Ovary (tissue), 3 donors: ENCODE measurements around the gene PTPRG.

ENCODE experiments used
- POLR2A ChIP-seq: fragments of 450-650 bp; IDR thresholded peaks from one replicate; pipeline ENCODE4 v1.6.1; 2017; ENCODE audit warnings: antibody characterized with exemption, mild to moderate bottlenecking, moderate library complexity
- TF ChIP-seq, protein P1 (sequence below), 3 donors: fragments of 450-650 bp in 2 of 3; fragments of 200-600 bp in 1 of 3; IDR thresholded peaks; one replicate each; pipeline versions ENCODE4 v1.5.1 to v1.8.0; 2016 to 2022; ENCODE audit warnings: antibody characterized with exemption in 3 of 3, mild to moderate bottlenecking in 1 of 3
- donor health status: DM: no; HTN: no; CAD: no.

DNA sequence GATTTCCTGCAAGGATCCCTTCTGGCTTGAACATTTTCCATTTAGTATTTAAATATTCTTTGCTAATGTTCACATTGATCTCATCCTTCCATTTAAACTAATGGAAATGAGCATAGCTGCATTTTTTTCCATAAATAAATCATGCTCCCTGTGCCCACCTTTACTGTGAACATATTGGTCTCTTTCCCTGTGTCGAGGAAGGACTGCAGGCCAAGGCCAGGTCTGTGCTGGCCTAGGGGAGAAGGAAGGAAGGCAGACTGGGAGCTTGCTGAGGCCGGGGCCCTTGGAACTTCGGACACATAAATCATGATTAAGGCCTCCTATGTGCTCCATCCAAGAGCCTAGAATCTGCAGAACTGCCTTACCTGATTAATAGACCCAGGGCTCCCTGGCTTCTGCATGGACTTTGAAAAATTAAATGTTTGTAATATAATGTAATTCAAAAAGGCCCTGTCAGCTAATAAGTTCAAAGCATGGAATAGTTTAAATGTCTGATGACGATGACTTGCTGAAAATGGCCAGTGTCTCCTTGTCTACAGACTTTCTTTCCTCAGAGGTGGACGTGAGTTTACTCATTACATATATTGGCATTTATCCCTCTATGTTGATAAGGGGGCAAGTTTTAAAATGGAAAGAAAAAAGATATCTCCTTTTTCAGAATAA lies 636.1 kb downstream of the PTPRG start:
- TF ChIP-seq, protein P1, sequence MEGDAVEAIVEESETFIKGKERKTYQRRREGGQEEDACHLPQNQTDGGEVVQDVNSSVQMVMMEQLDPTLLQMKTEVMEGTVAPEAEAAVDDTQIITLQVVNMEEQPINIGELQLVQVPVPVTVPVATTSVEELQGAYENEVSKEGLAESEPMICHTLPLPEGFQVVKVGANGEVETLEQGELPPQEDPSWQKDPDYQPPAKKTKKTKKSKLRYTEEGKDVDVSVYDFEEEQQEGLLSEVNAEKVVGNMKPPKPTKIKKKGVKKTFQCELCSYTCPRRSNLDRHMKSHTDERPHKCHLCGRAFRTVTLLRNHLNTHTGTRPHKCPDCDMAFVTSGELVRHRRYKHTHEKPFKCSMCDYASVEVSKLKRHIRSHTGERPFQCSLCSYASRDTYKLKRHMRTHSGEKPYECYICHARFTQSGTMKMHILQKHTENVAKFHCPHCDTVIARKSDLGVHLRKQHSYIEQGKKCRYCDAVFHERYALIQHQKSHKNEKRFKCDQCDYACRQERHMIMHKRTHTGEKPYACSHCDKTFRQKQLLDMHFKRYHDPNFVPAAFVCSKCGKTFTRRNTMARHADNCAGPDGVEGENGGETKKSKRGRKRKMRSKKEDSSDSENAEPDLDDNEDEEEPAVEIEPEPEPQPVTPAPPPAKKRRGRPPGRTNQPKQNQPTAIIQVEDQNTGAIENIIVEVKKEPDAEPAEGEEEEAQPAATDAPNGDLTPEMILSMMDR (IDR thresholded peaks at IDR 0.05), result no peak
- no peak for TF ChIP-seq POLR2A
